MCF 10A (cell line): ENCODE results near the gene KIF18A. TPM values are rescaled to one million over a fixed set of nuclear protein-coding genes. Genes with fewer than 3 reads are reported as not detected.
A peak's percentile ranks its signal among the peaks of the same experiment; 100 is the strongest.

Experiments
- BruUV-seq: library from RNA; stranded (reverse); fragments of 400-500 nt; replicated peaks from 2 replicates; lab custom pipeline; 2021; lab: Mats Ljungman, UMichigan
- CTCF ChIA-PET: fragments of 300-600 bp; sonication (Branson Sonifier 250); formaldehyde crosslinking; extraction: SDS; loops from one replicate; lab custom pipeline; 2021; ENCODE audit warnings: antibody characterized with exemption, inconsistent platforms; lab: Yijun Ruan, JAX
- POLR2A ChIA-PET: fragments of 300-600, 350-650 bp; sonication (Branson Sonifier 250); formaldehyde crosslinking; extraction: SDS; loops from one replicate; lab custom pipeline; 2020; ENCODE audit warnings: antibody characterized with exemption, inconsistent platforms; lab: Yijun Ruan, JAX
- DNase-seq: peaks from one replicate; pipeline ENCODE4 v3.0.0-alpha.2; 2018; ENCODE audit not compliant: unreplicated experiment
- H3K27ac Mint-ChIP-seq: one replicate; pipeline ENCODE4 v1.8.0; 2022; ENCODE audit warnings: mild to moderate bottlenecking, low read depth, mixed read lengths; ENCODE audit not compliant: unreplicated experiment
- H3K27me3 Mint-ChIP-seq: one replicate; pipeline ENCODE4 v1.8.0; 2022; ENCODE audit warnings: mixed read lengths; ENCODE audit not compliant: insufficient read depth, unreplicated experiment
- H3K36me3 Mint-ChIP-seq: one replicate; pipeline ENCODE4 v1.8.0; 2022; ENCODE audit warnings: mild to moderate bottlenecking, moderate library complexity, mixed read lengths; ENCODE audit not compliant: insufficient read depth, unreplicated experiment
- H3K4me1 Mint-ChIP-seq: one replicate; pipeline ENCODE4 v1.8.0; 2022; ENCODE audit warnings: mixed read lengths; ENCODE audit not compliant: insufficient read depth, unreplicated experiment
- H3K4me3 Mint-ChIP-seq: one replicate; pipeline ENCODE4 v1.8.0; 2022; ENCODE audit warnings: mild to moderate bottlenecking, moderate library complexity, mixed read lengths; ENCODE audit not compliant: unreplicated experiment
- H3K9me3 Mint-ChIP-seq: one replicate; pipeline ENCODE4 v1.8.0; 2022; ENCODE audit warnings: mixed read lengths; ENCODE audit not compliant: unreplicated experiment
- CTCF ChIP-seq: fragments of 200-600 bp; IDR thresholded peaks from one replicate; pipeline ENCODE4 v1.8.0; 2022; ENCODE audit warnings: antibody characterized with exemption, mild to moderate bottlenecking; ENCODE audit not compliant: unreplicated experiment
- intact Hi-C: fragments of 100-400 bp; cut with micrococcal nuclease; formaldehyde crosslinking; loops from 2 replicates; pipeline ENCODE4 v1.14.1; 2022
- total RNA-seq: library from RNA; stranded (reverse); gene quantifications from 2 replicates; pipeline ENCODE4 v1.2.3, GENCODE V29; 2022

Gene KIF18A
- total RNA-seq, 1 experiment from 2014 or later, result 12.9 TPM

- intact Hi-C loops, result no loop called here
- BruUV-seq, result no TSS peak
- H3K27me3 Mint-ChIP-seq, result no peaks in the 10 kb centered on the region
- ChIA-PET CTCF (interaction anchor here (0.6 kb wide), 1 partner anchor 447 kb away, joined by 4 read pairs; no protein-coding TSS in a partner anchor), POLR2A (interaction anchor here (0.7 to 3.0 kb wide), 5 partner anchors 12 to 38 kb away, joined by 3 to 20 read pairs (median 3); partner anchors contain the start of genes KIF18A and METTL15)
- no peaks in the 10 kb centered on the region for H3K9me3 Mint-ChIP-seq
- DNase-seq, result peak; percentile 88
- H3K36me3 Mint-ChIP-seq, result no peaks in the 10 kb centered on the region
- H3K27ac Mint-ChIP-seq, result no peak overlapping the region
- TF ChIP-seq CTCF, result no peak
- H3K4me1 Mint-ChIP-seq, result peaks cover 7% of the 10 kb centered on the region
- no peak overlapping the region for H3K4me3 Mint-ChIP-seq
Measured at GRCh38 chr11:28146123-28146751, 38.3 kb upstream of the KIF18A start.

GRCh38 chr11:28144808-28145207 is 36.9 kb upstream of the KIF18A start:
- no peak overlapping the region for H3K27ac Mint-ChIP-seq
- no peaks in the 10 kb centered on the region for H3K36me3 Mint-ChIP-seq
- peak; percentile 4 for DNase-seq
- no peak for TF ChIP-seq CTCF
- intact Hi-C loops, result no loop called here
- peaks cover 14% of the 10 kb centered on the region for H3K4me1 Mint-ChIP-seq
- ChIA-PET POLR2A (interaction anchor here (2.1 to 3.0 kb wide), 2 partner anchors 17 to 36 kb away, joined by 5 to 20 read pairs; partner anchors contain the start of genes KIF18A and METTL15), CTCF (interaction anchor here (1.0 kb wide), 1 partner anchor 42 kb away, joined by 4 read pairs; no protein-coding TSS in a partner anchor)
- no peaks in the 10 kb centered on the region for H3K27me3 Mint-ChIP-seq
- H3K9me3 Mint-ChIP-seq, result no peaks in the 10 kb centered on the region
- H3K4me3 Mint-ChIP-seq, result no peak overlapping the region
- no TSS peak for BruUV-seq

DNA sequence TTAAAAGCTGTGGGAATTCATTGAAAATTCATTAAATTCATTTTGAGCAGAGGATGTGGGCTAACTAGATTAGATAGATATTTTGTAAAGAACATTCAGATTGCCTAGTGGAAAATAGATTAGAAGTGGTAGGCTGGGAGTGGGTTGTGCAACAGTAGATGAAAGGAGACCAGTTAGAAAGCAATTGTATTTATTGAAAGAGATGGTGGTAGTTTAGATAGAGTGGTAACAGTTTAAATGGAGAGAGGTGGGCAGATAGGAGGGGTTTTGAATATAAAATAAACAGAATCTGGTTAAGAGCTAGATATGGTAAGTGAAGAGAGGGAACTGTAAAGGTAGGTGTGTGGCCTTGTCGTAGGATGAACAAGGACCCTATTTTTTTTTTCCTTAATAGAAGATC is 34.8 kb upstream of the KIF18A start:
- no peak for DNase-seq
- intact Hi-C loops, result no loop called here
- peaks cover 14% of the 10 kb centered on the region for H3K4me1 Mint-ChIP-seq
- ChIA-PET POLR2A (no interaction called here), CTCF (interaction anchor here (0.7 to 1.2 kb wide), 3 partner anchors 28 to 980 kb away, joined by 3 to 5 read pairs (median 4); no protein-coding TSS in a partner anchor)
- no peaks in the 10 kb centered on the region for H3K36me3 Mint-ChIP-seq
- H3K27ac Mint-ChIP-seq, result peak overlapping the region; percentile 43
- no peak overlapping the region for H3K4me3 Mint-ChIP-seq
- H3K27me3 Mint-ChIP-seq, result no peaks in the 10 kb centered on the region
- no peak for TF ChIP-seq CTCF
- no peaks in the 10 kb centered on the region for H3K9me3 Mint-ChIP-seq
- BruUV-seq, result no TSS peak

- POLR2A ChIA-PET, result interaction anchor here (0.7 kb wide), 1 partner anchor 13 kb away, joined by 3 read pairs; no protein-coding TSS in a partner anchor
- DNase-seq, result peak; percentile 85
- Mint-ChIP-seq H3K36me3 (no peaks in the 10 kb centered on the region), H3K27ac (peak overlapping the region; percentile 81), H3K4me1 (peaks cover 8% of the 10 kb centered on the region), H3K27me3 (no peaks in the 10 kb centered on the region), H3K4me3 (no peak overlapping the region), H3K9me3 (no peaks in the 10 kb centered on the region)
- no TSS peak for BruUV-seq
- TF ChIP-seq CTCF, result no peak
- intact Hi-C loops, result no loop called here
- CTCF ChIA-PET, result no interaction called here
Measured at GRCh38 chr11:28140689-28141455, 32.9 kb upstream of the KIF18A start.
